ENCODE measurements around the gene IRF4.

DNA sequence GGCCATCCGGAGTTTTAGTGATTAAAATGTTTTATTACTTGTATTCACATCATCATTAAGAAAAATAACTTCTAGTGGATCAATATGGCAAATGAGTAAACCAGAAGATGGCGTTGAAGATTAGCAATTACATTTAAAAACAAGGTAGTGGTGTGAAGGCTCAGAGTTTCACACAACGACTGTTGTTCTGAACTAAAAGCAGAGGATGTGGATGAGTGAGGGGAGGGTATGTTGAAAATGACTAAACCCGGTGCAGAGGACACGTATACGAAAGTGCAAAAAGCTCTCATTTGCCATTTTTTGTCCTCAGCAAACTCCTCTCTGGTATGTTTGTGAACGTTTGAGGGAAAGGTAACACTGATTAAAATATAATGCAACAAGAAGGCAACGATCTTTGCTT, 1.9 kb upstream of the IRF4 start:
- TF ChIP-seq, protein P1, sequence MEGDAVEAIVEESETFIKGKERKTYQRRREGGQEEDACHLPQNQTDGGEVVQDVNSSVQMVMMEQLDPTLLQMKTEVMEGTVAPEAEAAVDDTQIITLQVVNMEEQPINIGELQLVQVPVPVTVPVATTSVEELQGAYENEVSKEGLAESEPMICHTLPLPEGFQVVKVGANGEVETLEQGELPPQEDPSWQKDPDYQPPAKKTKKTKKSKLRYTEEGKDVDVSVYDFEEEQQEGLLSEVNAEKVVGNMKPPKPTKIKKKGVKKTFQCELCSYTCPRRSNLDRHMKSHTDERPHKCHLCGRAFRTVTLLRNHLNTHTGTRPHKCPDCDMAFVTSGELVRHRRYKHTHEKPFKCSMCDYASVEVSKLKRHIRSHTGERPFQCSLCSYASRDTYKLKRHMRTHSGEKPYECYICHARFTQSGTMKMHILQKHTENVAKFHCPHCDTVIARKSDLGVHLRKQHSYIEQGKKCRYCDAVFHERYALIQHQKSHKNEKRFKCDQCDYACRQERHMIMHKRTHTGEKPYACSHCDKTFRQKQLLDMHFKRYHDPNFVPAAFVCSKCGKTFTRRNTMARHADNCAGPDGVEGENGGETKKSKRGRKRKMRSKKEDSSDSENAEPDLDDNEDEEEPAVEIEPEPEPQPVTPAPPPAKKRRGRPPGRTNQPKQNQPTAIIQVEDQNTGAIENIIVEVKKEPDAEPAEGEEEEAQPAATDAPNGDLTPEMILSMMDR (IDR thresholded peaks at IDR 0.05): no peak
- TF ChIP-seq EZH2 (IDR thresholded peaks at IDR 0.05; ENCODE audit: borderline replicate concordance, insufficient read depth, low read depth, low read length, poor library complexity, severe bottlenecking): no peak

All from B cell (primary cell).